ENCODE measurements around the gene NAA15.

Gene NAA15

DNA sequence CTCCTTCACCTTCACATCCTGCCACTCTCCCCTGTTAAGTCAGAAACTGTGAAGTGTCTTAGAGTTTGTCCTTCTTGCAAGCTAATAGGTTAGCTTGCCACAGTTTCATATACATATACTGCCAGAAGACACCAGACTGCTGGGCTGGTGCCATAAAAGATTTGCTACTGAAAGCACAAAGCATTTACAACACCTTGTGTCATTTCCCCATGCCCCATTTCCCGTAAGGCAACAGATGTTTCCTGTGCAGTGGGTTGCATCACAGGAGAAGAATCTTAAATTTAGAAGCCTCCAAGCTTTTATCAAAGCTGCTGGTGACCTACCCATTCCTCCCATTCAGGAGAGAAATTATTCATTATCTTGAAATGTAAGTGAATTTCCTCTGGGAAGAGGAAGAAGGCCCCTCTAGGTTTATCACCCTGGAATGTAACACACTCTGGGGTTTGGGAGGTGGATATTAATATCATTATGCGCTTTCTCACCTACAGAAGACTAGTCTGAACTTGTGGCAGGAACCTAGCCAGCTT lies 118.1 kb downstream of the NAA15 start:
- Histone ChIP-seq H3K27ac (ENCODE audit: low read depth, low read length, poor library complexity, severe bottlenecking) (no peak overlapping the region), H3K27me3 (ENCODE audit: insufficient read depth, low read length) (no peaks in the 10 kb centered on the region), H3K4me3 (ENCODE audit: low read depth, low read length, poor library complexity, severe bottlenecking) (no peak overlapping the region), H3K79me2 (ENCODE audit: insufficient read depth, low read length) (no peaks in the 10 kb centered on the region), H3K4me1 (ENCODE audit: insufficient read depth, low read length, severe bottlenecking) (no peaks in the 10 kb centered on the region), H4K20me1 (ENCODE audit: insufficient read depth, low read length) (no peaks in the 10 kb centered on the region), H3K9me2 (ENCODE audit: low read depth, low read length) (no peaks in the 10 kb centered on the region), H2AFZ (ENCODE audit: low read length) (no peak overlapping the region), H3K36me3 (ENCODE audit: insufficient read depth, low read length) (peaks cover 10% of the 10 kb centered on the region), H3K9ac (ENCODE audit: low read length) (no peak overlapping the region), H3F3A (ENCODE audit: insufficient read depth, low read length) (no peaks in the 10 kb centered on the region), H3K9me3 (ENCODE audit: low read length) (peaks cover 5% of the 10 kb centered on the region; the same call in 1 of the 2 replicates), H3K4me2 (ENCODE audit: low read length) (no peak overlapping the region)
- TF ChIP-seq CTCF (IDR thresholded peaks at IDR 0.05; ENCODE audit: low read length) (no peak), EZH2 (IDR thresholded peaks at IDR 0.05; ENCODE audit: borderline replicate concordance, low read length) (no peak)

DNA sequence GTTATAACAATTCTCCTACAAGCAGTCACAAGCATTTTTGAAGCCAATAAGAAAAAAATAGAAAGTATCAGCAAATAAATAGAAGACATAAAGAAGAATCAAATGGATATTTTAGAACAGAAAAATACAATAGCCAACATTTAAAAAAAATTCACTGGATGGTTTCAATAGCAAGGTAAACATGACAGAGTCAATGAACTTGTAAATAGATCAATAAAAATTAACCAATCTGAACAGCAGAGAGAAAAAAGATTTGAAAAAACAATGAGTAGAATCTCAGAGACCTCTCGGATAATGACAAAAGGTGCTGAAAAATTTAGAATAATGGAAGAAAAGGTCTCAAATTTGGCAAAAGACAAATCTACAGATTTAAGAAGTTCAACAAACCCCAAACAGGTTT lies 119.3 kb downstream of the NAA15 start:
- no peak overlapping the region for H3K4me2 ChIP-seq (ENCODE audit: low read length)
- no peak overlapping the region for H2AFZ ChIP-seq (ENCODE audit: low read length)
- peaks cover 5% of the 10 kb centered on the region; the same call in 1 of the 2 replicates for H3K9me3 ChIP-seq (ENCODE audit: low read length)
- H3F3A ChIP-seq (ENCODE audit: insufficient read depth, low read length), result no peaks in the 10 kb centered on the region
- H3K9me2 ChIP-seq (ENCODE audit: low read depth, low read length), result no peaks in the 10 kb centered on the region
- no peaks in the 10 kb centered on the region for H3K4me1 ChIP-seq (ENCODE audit: insufficient read depth, low read length, severe bottlenecking)
- H3K27me3 ChIP-seq (ENCODE audit: insufficient read depth, low read length), result no peaks in the 10 kb centered on the region
- no peaks in the 10 kb centered on the region for H4K20me1 ChIP-seq (ENCODE audit: insufficient read depth, low read length)
- H3K79me2 ChIP-seq (ENCODE audit: insufficient read depth, low read length), result no peaks in the 10 kb centered on the region
- no peak overlapping the region for H3K9ac ChIP-seq (ENCODE audit: low read length)
- H3K4me3 ChIP-seq (ENCODE audit: low read depth, low read length, poor library complexity, severe bottlenecking), result no peak overlapping the region
- H3K36me3 ChIP-seq (ENCODE audit: insufficient read depth, low read length), result peaks cover 10% of the 10 kb centered on the region
- TF ChIP-seq CTCF (IDR thresholded peaks at IDR 0.05; ENCODE audit: low read length), result no peak
- TF ChIP-seq EZH2 (IDR thresholded peaks at IDR 0.05; ENCODE audit: borderline replicate concordance, low read length), result no peak
- H3K27ac ChIP-seq (ENCODE audit: low read depth, low read length, poor library complexity, severe bottlenecking), result no peak overlapping the region

DNA sequence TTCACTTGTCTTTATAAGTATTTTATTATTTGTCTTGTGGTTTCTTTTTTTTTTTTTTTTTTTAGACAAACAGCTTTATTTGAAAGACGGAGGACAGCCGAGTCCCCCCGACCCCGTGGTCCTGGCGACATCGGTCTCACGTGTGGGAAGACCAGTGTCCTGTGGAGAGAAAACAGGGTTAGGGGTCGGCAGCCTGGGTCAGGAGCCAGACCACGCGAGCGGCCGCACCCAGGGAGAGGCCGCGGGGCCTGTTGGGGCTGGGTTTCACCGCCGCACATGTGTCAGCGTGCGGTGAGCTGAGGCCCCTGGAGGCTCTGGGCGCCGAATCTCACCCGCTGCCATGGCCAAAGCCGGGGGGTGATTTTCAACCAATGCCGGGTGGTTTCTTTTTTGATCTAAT lies 134.8 kb downstream of the NAA15 start:
- H3K9me3 ChIP-seq (ENCODE audit: low read length), result peaks cover 20% of the 10 kb centered on the region; the same call in 1 of the 2 replicates
- H3K79me2 ChIP-seq (ENCODE audit: insufficient read depth, low read length), result no peaks in the 10 kb centered on the region
- no peak for TF ChIP-seq EZH2 (IDR thresholded peaks at IDR 0.05; ENCODE audit: borderline replicate concordance, low read length)
- no peak for TF ChIP-seq CTCF (IDR thresholded peaks at IDR 0.05; ENCODE audit: low read length)
- H4K20me1 ChIP-seq (ENCODE audit: insufficient read depth, low read length), result no peaks in the 10 kb centered on the region
- H3K4me2 ChIP-seq (ENCODE audit: low read length), result no peak overlapping the region
- H3F3A ChIP-seq (ENCODE audit: insufficient read depth, low read length), result no peaks in the 10 kb centered on the region
- no peaks in the 10 kb centered on the region for H3K9me2 ChIP-seq (ENCODE audit: low read depth, low read length)
- no peak overlapping the region for H3K4me3 ChIP-seq (ENCODE audit: low read depth, low read length, poor library complexity, severe bottlenecking)
- no peaks in the 10 kb centered on the region for H3K4me1 ChIP-seq (ENCODE audit: insufficient read depth, low read length, severe bottlenecking)
- H3K27ac ChIP-seq (ENCODE audit: low read depth, low read length, poor library complexity, severe bottlenecking), result no peak overlapping the region
- H3K9ac ChIP-seq (ENCODE audit: low read length), result no peak overlapping the region
- H3K36me3 ChIP-seq (ENCODE audit: insufficient read depth, low read length), result peaks cover 19% of the 10 kb centered on the region
- no peak overlapping the region for H2AFZ ChIP-seq (ENCODE audit: low read length)
- H3K27me3 ChIP-seq (ENCODE audit: insufficient read depth, low read length), result no peaks in the 10 kb centered on the region

All from OCI-LY1 (cell line).